ENCODE data around the gene CFAP92.
"Not testable (repeated sequence)": the region's sequence is repeated elsewhere in the genome, so short reads cannot be mapped to it uniquely, and the experiment has no call there.

The CFAP92 gene

DNA sequence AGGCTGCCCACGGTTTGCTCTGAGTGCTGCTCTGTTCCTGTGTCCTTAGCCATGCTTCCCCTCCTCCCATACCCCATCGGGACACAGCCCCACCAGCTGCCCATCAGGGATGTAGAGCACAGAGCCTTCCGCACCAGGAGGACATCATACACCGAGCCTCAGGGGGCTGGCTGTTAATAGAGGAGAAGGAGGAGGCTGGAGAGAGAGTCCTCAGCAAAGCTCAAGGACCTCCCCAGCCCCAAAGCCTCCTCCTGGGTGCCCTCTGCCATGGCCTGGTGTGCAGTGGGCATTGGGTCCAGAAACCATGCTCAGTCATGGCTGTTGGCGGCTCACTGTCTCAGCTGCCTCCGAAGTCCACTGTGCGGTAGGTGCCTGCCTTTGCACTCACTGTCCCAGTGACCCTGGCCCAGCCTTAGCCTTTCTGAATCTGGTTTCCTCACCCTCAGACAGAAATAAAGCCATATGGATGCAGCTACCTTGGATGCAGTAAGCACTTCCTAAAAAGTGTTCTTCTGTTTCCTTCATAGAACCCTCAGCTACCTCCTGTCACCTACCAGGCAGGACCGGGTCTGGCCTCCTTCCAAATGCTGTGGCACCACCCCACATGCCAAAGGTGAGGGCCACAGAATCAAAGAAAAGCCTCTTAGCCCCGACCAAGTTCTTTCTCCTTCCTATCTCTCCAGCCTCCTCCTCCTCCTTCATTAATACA is 60.5 kb downstream of the CFAP92 start:
- no peak for DNase-seq (ENCODE audit: low read depth, low spot score)
- Histone ChIP-seq H3K9ac (ENCODE audit: insufficient read length) (no peak overlapping the region), H3K4me3 (no peak overlapping the region), H3K36me3 (ENCODE audit: insufficient read depth, low read length) (no peaks in the 10 kb centered on the region), H3K9me3 (ENCODE audit: low read depth, low read length) (no peaks in the 10 kb centered on the region; the same call in 1 of the 2 replicates), H3K27ac (no peak overlapping the region)
- TF ChIP-seq FOXP2 (optimal IDR thresholded peaks at IDR 0.05; ENCODE audit: control extremely low read depth, extremely low read length, insufficient read depth) (no peak), POLR2AphosphoS5 (IDR thresholded peaks at IDR 0.05; ENCODE audit: borderline replicate concordance, low read depth, low read length) (no peak), EZH2 (IDR thresholded peaks at IDR 0.05) (no peak)

DNA sequence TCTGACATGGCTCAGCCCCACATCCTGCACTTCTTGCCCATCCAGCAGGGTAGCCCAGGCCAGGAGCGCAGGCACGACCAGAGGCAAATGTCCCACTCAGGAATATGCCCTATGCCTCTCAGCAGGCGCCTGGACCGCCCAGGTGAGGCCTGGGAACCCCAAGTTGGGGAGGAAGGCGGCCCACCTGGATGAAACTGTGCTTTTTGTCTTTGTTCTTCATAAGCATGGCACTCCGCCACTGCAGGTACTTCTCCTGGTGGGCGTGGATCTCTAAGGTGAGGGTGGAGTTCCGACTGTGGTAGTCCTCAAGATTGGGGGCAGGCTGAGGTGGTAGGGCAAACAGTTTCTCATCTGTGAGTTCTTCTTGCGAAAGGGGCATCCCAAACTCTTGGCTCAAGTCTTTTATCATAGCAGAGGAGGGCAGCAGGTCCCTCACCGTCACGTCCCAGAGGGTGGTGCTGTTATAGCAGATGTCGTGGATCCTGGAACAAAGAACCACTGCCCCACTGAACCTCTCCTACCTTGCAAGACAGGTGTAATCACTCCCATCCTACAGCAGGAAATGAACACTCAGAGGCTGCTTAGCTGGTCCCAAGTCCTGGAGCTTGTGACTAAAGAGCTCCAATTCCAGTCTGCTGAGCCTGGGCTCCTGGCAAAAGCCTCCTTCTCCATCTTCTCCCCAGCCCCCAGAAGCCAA is 61.2 kb downstream of the CFAP92 start:
- no peak for DNase-seq (ENCODE audit: low read depth, low spot score)
- TF ChIP-seq POLR2AphosphoS5 (IDR thresholded peaks at IDR 0.05; ENCODE audit: borderline replicate concordance, low read depth, low read length): no peak
- TF ChIP-seq FOXP2 (optimal IDR thresholded peaks at IDR 0.05; ENCODE audit: control extremely low read depth, extremely low read length, insufficient read depth): no peak
- no peak for TF ChIP-seq EZH2 (IDR thresholded peaks at IDR 0.05)
- Histone ChIP-seq H3K9me3 (ENCODE audit: low read depth, low read length) (no peaks in the 10 kb centered on the region; the same call in 1 of the 2 replicates), H3K4me3 (no peak overlapping the region), H3K9ac (ENCODE audit: insufficient read length) (no peak overlapping the region), H3K27ac (no peak overlapping the region), H3K36me3 (ENCODE audit: insufficient read depth, low read length) (no peaks in the 10 kb centered on the region)

DNA sequence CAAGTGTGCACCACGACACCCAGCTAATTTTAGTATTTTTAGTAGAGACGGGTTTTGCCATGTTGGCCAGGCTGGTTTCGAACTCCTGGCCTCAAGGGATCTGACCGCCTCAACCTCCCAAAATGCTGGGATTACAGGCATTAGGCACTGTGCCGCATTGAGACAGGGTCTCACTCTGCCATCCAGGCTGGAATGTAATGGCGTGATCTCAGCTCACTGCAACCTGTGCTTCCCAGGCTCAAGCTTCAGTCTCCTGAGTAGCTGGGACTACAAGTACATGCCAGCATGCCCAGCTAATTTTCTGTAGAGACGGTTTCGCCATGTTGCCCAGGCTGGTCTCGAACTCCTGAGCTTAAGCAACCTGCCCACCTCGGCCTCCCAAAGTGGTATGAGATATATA is 62.8 kb downstream of the CFAP92 start:
- Histone ChIP-seq H3K27ac (no peak overlapping the region), H3K36me3 (ENCODE audit: insufficient read depth, low read length) (no peaks in the 10 kb centered on the region), H3K9me3 (ENCODE audit: low read depth, low read length) (no peaks in the 10 kb centered on the region; the same call in 1 of the 2 replicates), H3K9ac (ENCODE audit: insufficient read length) (no peak overlapping the region), H3K4me3 (no peak overlapping the region)
- DNase-seq (ENCODE audit: low read depth, low spot score): no peak
- TF ChIP-seq FOXP2 (optimal IDR thresholded peaks at IDR 0.05; ENCODE audit: control extremely low read depth, extremely low read length, insufficient read depth): no peak

DNA sequence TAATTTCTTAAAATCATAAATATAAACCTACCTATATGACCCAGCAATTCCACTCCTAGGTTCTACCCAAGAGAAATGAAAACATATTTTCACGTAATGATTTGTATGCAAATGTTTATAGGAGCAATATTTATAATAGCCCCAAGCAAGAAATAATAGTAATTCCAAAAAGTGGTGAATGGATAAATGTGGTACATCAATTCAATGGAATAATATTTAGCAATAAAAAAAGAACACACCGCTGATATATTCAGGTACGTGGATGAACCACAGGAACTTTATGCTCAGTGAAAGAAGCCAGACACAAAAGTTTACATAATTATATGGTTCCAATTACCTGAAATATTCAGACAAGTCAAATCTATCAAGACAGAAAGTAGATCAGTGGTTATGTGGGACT is 64.5 kb downstream of the CFAP92 start:
- no peak overlapping the region for H3K9ac ChIP-seq (ENCODE audit: insufficient read length)
- peaks cover 6% of the 10 kb centered on the region; the same call in 1 of the 2 replicates for H3K9me3 ChIP-seq (ENCODE audit: low read depth, low read length)
- no peaks in the 10 kb centered on the region for H3K36me3 ChIP-seq (ENCODE audit: insufficient read depth, low read length)
- no peak overlapping the region for H3K4me3 ChIP-seq
- no peak for DNase-seq (ENCODE audit: low read depth, low spot score)
- TF ChIP-seq FOXP2 (optimal IDR thresholded peaks at IDR 0.05; ENCODE audit: control extremely low read depth, extremely low read length, insufficient read depth): no peak
- no peak for TF ChIP-seq EZH2 (IDR thresholded peaks at IDR 0.05)
- TF ChIP-seq POLR2AphosphoS5 (IDR thresholded peaks at IDR 0.05; ENCODE audit: borderline replicate concordance, low read depth, low read length): no peak
- H3K27ac ChIP-seq: no peak overlapping the region

DNA sequence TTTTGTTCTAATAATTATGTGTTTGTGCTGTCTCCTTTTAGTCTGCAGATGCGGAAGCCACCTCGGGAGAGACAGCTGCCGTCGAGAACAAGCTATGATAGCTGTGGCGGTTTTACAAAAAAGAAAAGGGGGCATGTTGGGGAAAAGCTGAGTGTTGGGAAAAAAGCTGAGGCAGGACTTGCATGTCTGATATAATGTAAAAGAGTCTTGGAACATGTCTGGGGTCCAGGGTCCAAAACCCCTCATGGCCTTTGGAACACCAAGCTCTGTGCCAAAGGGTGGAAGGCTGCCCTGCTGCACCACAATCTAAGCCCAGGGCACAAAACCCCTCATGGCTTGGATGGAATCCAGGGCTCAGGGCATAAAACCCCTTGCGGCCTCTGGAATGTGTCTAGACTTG is 69.9 kb downstream of the CFAP92 start:
- H3K27ac ChIP-seq; H3K9ac ChIP-seq (ENCODE audit: insufficient read length); H3K9me3 ChIP-seq (ENCODE audit: low read depth, low read length); H3K4me3 ChIP-seq; DNase-seq (ENCODE audit: low read depth, low spot score): not testable (repeated sequence)
- H3K36me3 ChIP-seq (ENCODE audit: insufficient read depth, low read length): peaks cover 10% of the 10 kb centered on the region

DNA sequence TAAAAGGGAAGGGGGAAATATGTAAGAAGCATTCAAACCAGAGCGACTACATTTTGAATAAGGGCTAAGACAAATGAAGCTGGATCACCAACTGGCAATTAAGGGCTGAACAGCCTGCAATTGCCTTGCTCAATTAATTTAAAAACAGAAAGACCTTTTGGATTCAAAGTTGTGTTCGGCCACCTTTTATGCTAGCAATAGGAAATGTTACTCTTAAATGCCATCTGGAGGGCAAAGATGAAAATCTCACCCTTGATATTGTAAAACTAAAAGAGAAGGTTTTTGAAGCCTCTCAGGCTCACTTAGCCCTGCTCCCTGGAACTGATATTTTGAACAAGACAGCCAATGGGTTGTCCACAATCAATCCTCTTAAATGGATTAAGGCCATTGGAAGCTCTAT is 70.3 kb downstream of the CFAP92 start:
- H3K9me3 ChIP-seq (ENCODE audit: low read depth, low read length): peaks cover 6% of the 10 kb centered on the region; the same call in 1 of the 2 replicates

DNA sequence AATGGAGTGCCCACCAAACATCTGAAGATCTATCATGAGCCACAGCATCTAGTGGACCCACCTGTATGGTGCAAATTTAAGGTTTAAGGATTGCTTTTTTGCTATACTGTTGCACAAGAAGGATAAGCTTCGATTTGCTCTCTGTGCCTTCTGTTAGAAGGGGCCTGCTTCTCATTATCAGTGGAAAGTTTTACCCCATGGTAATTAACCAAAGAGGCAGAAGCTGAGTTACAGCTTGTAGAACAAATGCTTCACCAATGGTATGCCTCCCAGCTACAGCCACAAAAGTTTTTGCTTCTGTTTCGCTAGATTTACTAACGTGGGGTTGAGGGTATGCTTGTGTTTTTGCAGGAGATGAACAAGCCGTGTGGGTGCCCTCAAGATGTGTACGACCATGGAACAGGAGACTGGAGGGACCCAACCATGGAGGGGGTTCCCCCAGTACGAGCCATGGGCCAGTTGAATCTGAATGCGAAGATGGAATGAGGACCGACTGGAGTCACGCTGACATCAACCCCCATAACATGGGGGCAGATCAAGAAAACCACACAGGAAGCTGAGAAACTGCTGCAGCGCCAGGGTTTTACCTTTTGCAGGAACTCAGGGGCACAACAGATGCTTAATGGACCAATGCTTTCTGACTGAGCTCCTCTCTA is 70.9 kb downstream of the CFAP92 start:
- no peak; the same call in 1 of the 2 replicates for TF ChIP-seq POLR2AphosphoS5 (IDR thresholded peaks at IDR 0.05; ENCODE audit: borderline replicate concordance, low read depth, low read length)
- no peak for TF ChIP-seq FOXP2 (optimal IDR thresholded peaks at IDR 0.05; ENCODE audit: control extremely low read depth, extremely low read length, insufficient read depth)
- TF ChIP-seq EZH2 (IDR thresholded peaks at IDR 0.05): no peak
- no peak for DNase-seq (ENCODE audit: low read depth, low spot score)
- peaks cover 20% of the 10 kb centered on the region for H3K36me3 ChIP-seq (ENCODE audit: insufficient read depth, low read length)
- H3K27ac ChIP-seq: no peak overlapping the region
- no peak overlapping the region for H3K9ac ChIP-seq (ENCODE audit: insufficient read length)
- H3K4me3 ChIP-seq: no peak overlapping the region
- peaks cover 6% of the 10 kb centered on the region; the same call in 1 of the 2 replicates for H3K9me3 ChIP-seq (ENCODE audit: low read depth, low read length)

More for the DNA sequence above, 70.3 kb downstream of the CFAP92 start:
- no peak overlapping the region for H3K9ac ChIP-seq (ENCODE audit: insufficient read length)
- DNase-seq (ENCODE audit: low read depth, low spot score): no peak
- TF ChIP-seq FOXP2 (optimal IDR thresholded peaks at IDR 0.05; ENCODE audit: control extremely low read depth, extremely low read length, insufficient read depth) (no peak), EZH2 (IDR thresholded peaks at IDR 0.05) (no peak), POLR2AphosphoS5 (IDR thresholded peaks at IDR 0.05; ENCODE audit: borderline replicate concordance, low read depth, low read length) (no peak; the same call in 1 of the 2 replicates)
- H3K27ac ChIP-seq: no peak overlapping the region
- no peak overlapping the region for H3K4me3 ChIP-seq
- peaks cover 14% of the 10 kb centered on the region for H3K36me3 ChIP-seq (ENCODE audit: insufficient read depth, low read length)

DNA sequence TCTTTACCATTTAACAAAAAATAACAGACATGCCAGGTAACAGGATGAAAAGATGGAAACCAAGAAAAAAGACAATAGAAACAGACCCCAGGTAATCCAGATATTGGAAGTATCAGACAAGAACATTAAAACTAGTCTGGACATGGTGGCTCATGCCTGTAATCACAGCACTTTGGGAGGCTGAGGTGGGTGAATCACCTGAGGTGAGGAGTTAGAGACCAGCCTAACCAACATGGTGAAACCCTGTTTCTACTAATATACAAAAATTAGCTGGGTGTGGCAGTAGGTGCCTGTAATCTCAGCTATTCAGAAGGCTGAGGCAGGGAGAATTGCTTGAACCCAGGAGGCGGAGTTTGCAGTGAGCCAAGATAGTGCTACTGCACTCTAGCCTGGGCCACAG is 73.9 kb downstream of the CFAP92 start:
- Histone ChIP-seq H3K9me3 (ENCODE audit: low read depth, low read length) (no peaks in the 10 kb centered on the region), H3K9ac (ENCODE audit: insufficient read length) (no peak overlapping the region), H3K4me3 (no peak overlapping the region), H3K36me3 (ENCODE audit: insufficient read depth, low read length) (peaks cover 46% of the 10 kb centered on the region), H3K27ac (no peak overlapping the region)
- no peak for DNase-seq (ENCODE audit: low read depth, low spot score)
- TF ChIP-seq FOXP2 (optimal IDR thresholded peaks at IDR 0.05; ENCODE audit: control extremely low read depth, extremely low read length, insufficient read depth) (no peak), POLR2AphosphoS5 (IDR thresholded peaks at IDR 0.05; ENCODE audit: borderline replicate concordance, low read depth, low read length) (no peak), EZH2 (IDR thresholded peaks at IDR 0.05) (no peak)

Measured in SK-N-MC (cell line).